Parathyroid adenoma (tissue), 2 donors: ENCODE data around the gene DHRS11.

Experiments
- H2AFZ ChIP-seq: fragments of 300-600 bp; sonication (generic); one replicate; pipeline ENCODE4 v1.7.0; 2017; ENCODE audit warnings: antibody characterized with exemption, mild to moderate bottlenecking
- H3K27ac ChIP-seq: fragments of 300-600 bp; sonication (generic); one replicate; pipeline ENCODE4 v1.7.0; 2017
- H3K27me3 ChIP-seq: fragments of 300-600 bp; sonication (generic); one replicate; pipeline ENCODE4 v1.7.0; 2017; ENCODE audit warnings: low read length; ENCODE audit not compliant: control insufficient read depth, insufficient read depth
- H3K36me3 ChIP-seq: fragments of 300-600 bp; sonication (generic); one replicate; pipeline ENCODE4 v1.7.0; 2017; ENCODE audit warnings: low read length; ENCODE audit not compliant: control insufficient read depth, insufficient read depth
- H3K4me1 ChIP-seq: fragments of 300-600 bp; sonication (generic); one replicate; pipeline ENCODE4 v1.7.0; 2017; ENCODE audit warnings: control low read depth
- H3K4me2 ChIP-seq: fragments of 300-600 bp; sonication (generic); one replicate; pipeline ENCODE4 v1.7.0; 2017; ENCODE audit warnings: low read length
- H3K4me3 ChIP-seq: fragments of 300-600 bp; sonication (generic); one replicate; pipeline ENCODE4 v1.7.0; 2017; ENCODE audit warnings: low read depth, low read length
- H3K79me2 ChIP-seq: fragments of 300-600 bp; sonication (generic); one replicate; pipeline ENCODE4 v1.7.0; 2017; ENCODE audit warnings: control low read depth
- H3K9ac ChIP-seq: fragments of 300-600 bp; sonication (generic); one replicate; pipeline ENCODE4 v1.7.0; 2017; ENCODE audit warnings: mild to moderate bottlenecking
- H3K9me3 ChIP-seq: fragments of 300-600 bp; sonication (generic); one replicate; pipeline ENCODE4 v1.7.0; 2017; ENCODE audit warnings: low read length; ENCODE audit not compliant: control insufficient read depth
- CTCF ChIP-seq: fragments of 300-600 bp; sonication (generic); IDR thresholded peaks from one replicate; pipeline ENCODE4 v1.7.0; 2017; ENCODE audit warnings: antibody characterized with exemption, mild to moderate bottlenecking
- donor health status: primary hyperparathyroidism.

DHRS11 gene

GRCh38 chr17:36545077-36545464 is 46.6 kb upstream of the DHRS11 start:
- TF ChIP-seq CTCF = no peak
- H3K36me3 ChIP-seq = no peaks in the 10 kb centered on the region
- H3K9me3 ChIP-seq = no peaks in the 10 kb centered on the region
- peak overlapping the region; percentile 100 for H3K27ac ChIP-seq
- peak overlapping the region; percentile 92 for H3K4me2 ChIP-seq
- peak overlapping the region; percentile 98 for H2AFZ ChIP-seq
- H3K9ac ChIP-seq = peak overlapping the region; percentile 89
- peak overlapping the region; percentile 100 for H3K4me3 ChIP-seq
- H3K4me1 ChIP-seq = peaks cover 21% of the 10 kb centered on the region
- H3K27me3 ChIP-seq = no peaks in the 10 kb centered on the region
- H3K79me2 ChIP-seq = peaks cover 49% of the 10 kb centered on the region

GRCh38 chr17:36545465-36546417 is 45.9 kb upstream of the DHRS11 start:
- H3K27me3 ChIP-seq = no peaks in the 10 kb centered on the region
- H3K4me2 ChIP-seq = peak overlapping the region; percentile 91
- H3K79me2 ChIP-seq = peaks cover 50% of the 10 kb centered on the region
- peak overlapping the region; percentile 61 for H2AFZ ChIP-seq
- H3K9ac ChIP-seq = peak overlapping the region; percentile 73
- peaks cover 21% of the 10 kb centered on the region for H3K4me1 ChIP-seq
- no peaks in the 10 kb centered on the region for H3K9me3 ChIP-seq
- peak overlapping the region; percentile 100 for H3K27ac ChIP-seq
- peak overlapping the region; percentile 83 for H3K4me3 ChIP-seq
- no peak for TF ChIP-seq CTCF
- H3K36me3 ChIP-seq = no peaks in the 10 kb centered on the region

- H3K9me3 ChIP-seq = no peaks in the 10 kb centered on the region
- no peak for TF ChIP-seq CTCF
- no peak overlapping the region for H2AFZ ChIP-seq
- peak overlapping the region; percentile 100 for H3K27ac ChIP-seq
- peaks cover 54% of the 10 kb centered on the region for H3K79me2 ChIP-seq
- H3K36me3 ChIP-seq = no peaks in the 10 kb centered on the region
- H3K4me1 ChIP-seq = peaks cover 19% of the 10 kb centered on the region
- H3K4me2 ChIP-seq = peak overlapping the region; percentile 91
- peak overlapping the region; percentile 83 for H3K4me3 ChIP-seq
- H3K27me3 ChIP-seq = no peaks in the 10 kb centered on the region
- no peak overlapping the region for H3K9ac ChIP-seq
Observed at GRCh38 chr17:36546418-36547093, 45.1 kb upstream of the DHRS11 start.

GRCh38 chr17:36547776-36548175 is 43.9 kb upstream of the DHRS11 start:
- TF ChIP-seq CTCF = no peak
- Histone ChIP-seq H3K27me3 (no peaks in the 10 kb centered on the region), H3K4me2 (no peak overlapping the region), H3K79me2 (peaks cover 62% of the 10 kb centered on the region), H2AFZ (no peak overlapping the region), H3K9me3 (no peaks in the 10 kb centered on the region), H3K4me1 (peaks cover 18% of the 10 kb centered on the region), H3K27ac (no peak overlapping the region), H3K4me3 (no peak overlapping the region), H3K36me3 (no peaks in the 10 kb centered on the region), H3K9ac (no peak overlapping the region)
